Measurements from ENCODE around the gene EXOC6B. TPM values are rescaled to one million over a fixed set of nuclear protein-coding genes. Genes with fewer than 3 reads are reported as not detected.

EXOC6B gene
- total RNA-seq, 1 donor from 2014 or later: 45.6 TPM

DNA sequence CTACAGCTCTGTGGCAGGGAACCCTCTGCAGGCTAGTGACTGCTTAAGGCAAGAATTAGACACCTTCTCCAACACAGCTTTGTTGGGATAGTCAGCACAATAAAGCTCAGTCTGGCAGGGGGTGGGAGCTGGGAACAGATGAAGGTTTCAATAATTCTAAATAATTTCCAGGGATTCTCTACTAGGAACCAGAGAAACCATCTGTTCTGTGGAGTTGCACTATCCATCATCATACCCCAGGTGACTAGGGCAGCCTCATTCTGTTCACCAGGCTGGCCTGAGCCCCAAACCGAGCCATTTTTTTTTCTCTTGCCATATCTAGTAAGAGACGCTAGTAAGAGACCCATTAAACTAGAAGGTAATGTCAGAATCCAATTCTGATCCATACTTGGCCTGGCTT lies 642.4 kb downstream of the EXOC6B start:
- peaks cover 3% of the 10 kb centered on the region for H3K4me1 Mint-ChIP-seq (ENCODE audit: unreplicated experiment)
- TF ChIP-seq, protein P1, sequence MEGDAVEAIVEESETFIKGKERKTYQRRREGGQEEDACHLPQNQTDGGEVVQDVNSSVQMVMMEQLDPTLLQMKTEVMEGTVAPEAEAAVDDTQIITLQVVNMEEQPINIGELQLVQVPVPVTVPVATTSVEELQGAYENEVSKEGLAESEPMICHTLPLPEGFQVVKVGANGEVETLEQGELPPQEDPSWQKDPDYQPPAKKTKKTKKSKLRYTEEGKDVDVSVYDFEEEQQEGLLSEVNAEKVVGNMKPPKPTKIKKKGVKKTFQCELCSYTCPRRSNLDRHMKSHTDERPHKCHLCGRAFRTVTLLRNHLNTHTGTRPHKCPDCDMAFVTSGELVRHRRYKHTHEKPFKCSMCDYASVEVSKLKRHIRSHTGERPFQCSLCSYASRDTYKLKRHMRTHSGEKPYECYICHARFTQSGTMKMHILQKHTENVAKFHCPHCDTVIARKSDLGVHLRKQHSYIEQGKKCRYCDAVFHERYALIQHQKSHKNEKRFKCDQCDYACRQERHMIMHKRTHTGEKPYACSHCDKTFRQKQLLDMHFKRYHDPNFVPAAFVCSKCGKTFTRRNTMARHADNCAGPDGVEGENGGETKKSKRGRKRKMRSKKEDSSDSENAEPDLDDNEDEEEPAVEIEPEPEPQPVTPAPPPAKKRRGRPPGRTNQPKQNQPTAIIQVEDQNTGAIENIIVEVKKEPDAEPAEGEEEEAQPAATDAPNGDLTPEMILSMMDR (IDR thresholded peaks at IDR 0.05; ENCODE audit: unreplicated experiment): no peak
- peaks cover 12% of the 10 kb centered on the region for H3K36me3 Mint-ChIP-seq (ENCODE audit: low read depth, unreplicated experiment)
- H3K27ac Mint-ChIP-seq (ENCODE audit: unreplicated experiment): no peak overlapping the region
- H3K4me3 Mint-ChIP-seq (ENCODE audit: unreplicated experiment): no peak overlapping the region
- no peak for DNase-seq (ENCODE audit: low spot score)
- no peaks in the 10 kb centered on the region for H3K27me3 Mint-ChIP-seq (ENCODE audit: unreplicated experiment)
- H3K9me3 Mint-ChIP-seq (ENCODE audit: unreplicated experiment): peaks cover 4% of the 10 kb centered on the region

DNA sequence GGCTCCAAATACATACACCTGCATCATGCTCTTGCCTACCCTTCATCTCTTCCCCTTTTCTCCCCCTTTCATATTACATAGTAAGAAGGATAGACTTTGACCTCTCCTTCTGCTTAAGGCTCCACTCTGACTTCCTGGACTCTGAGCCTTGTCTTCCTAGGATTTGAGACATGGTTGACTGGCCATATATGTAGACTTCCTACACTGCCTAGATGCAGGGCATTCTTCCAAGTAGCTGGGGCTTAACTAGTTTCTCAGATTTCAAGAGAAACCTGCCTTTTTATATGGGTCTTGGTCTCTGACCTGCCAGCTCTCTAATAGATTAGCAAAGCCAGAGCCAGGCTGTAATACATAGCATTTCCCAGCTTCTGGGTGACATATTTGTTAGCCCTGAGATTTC lies 642.8 kb downstream of the EXOC6B start:
- peaks cover 9% of the 10 kb centered on the region for H3K36me3 Mint-ChIP-seq (ENCODE audit: low read depth, unreplicated experiment)
- no peak overlapping the region for H3K27ac Mint-ChIP-seq (ENCODE audit: unreplicated experiment)
- peaks cover 3% of the 10 kb centered on the region for H3K4me1 Mint-ChIP-seq (ENCODE audit: unreplicated experiment)
- DNase-seq (ENCODE audit: low spot score): no peak
- H3K9me3 Mint-ChIP-seq (ENCODE audit: unreplicated experiment): peaks cover under 1% of the 10 kb centered on the region
- no peaks in the 10 kb centered on the region for H3K27me3 Mint-ChIP-seq (ENCODE audit: unreplicated experiment)
- TF ChIP-seq, protein P1 (IDR thresholded peaks at IDR 0.05; ENCODE audit: unreplicated experiment): no peak
- H3K4me3 Mint-ChIP-seq (ENCODE audit: unreplicated experiment): no peak overlapping the region

DNA sequence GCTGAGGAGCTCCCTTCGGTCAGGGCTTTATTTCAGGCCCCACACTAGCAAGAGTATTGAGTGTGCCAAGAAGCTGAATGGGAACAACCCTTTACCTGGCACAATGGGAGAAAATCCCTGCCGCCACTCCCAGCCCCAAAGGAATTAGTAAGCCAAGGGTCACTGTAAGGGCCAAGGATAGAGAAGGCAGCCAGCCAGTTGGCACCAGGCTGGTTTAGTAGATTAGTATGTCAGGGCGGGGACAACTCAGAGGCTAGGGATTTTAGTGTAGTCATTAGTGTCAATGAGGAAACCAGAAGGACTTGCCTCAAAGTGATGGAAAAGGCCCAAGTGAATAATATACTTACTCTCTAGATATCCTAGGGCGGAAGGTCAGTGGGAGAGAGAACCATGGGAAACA lies 643.3 kb downstream of the EXOC6B start:
- no peak for DNase-seq (ENCODE audit: low spot score)
- H3K4me1 Mint-ChIP-seq (ENCODE audit: unreplicated experiment): peaks cover 3% of the 10 kb centered on the region
- no peaks in the 10 kb centered on the region for H3K27me3 Mint-ChIP-seq (ENCODE audit: unreplicated experiment)
- TF ChIP-seq, protein P1 (IDR thresholded peaks at IDR 0.05; ENCODE audit: unreplicated experiment): no peak
- peaks cover 13% of the 10 kb centered on the region for H3K36me3 Mint-ChIP-seq (ENCODE audit: low read depth, unreplicated experiment)
- H3K27ac Mint-ChIP-seq (ENCODE audit: unreplicated experiment): no peak overlapping the region
- no peak overlapping the region for H3K4me3 Mint-ChIP-seq (ENCODE audit: unreplicated experiment)
- H3K9me3 Mint-ChIP-seq (ENCODE audit: unreplicated experiment): no peaks in the 10 kb centered on the region

DNA sequence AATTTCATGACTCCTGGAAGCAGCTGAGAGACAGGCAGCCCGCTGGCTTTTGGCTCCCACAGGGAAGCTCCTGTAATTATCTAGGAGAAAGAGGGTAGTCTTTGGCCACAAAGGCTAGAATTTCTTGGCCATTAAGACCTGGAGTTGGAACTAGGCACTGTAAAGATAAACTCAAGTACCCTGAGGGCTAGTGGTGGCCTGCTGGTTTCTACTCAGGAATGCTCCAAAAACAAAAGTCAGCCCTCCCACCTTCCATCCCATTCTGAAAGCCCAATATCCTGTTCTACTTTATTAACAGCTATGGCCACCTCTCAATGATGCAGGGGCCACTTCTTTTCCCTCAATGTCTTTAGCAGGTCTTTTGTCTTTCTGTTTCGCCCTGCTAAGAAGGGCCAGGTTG lies 644.2 kb downstream of the EXOC6B start:
- TF ChIP-seq, protein P1 (IDR thresholded peaks at IDR 0.05; ENCODE audit: unreplicated experiment): no peak
- Mint-ChIP-seq H3K9me3 (ENCODE audit: unreplicated experiment) (no peaks in the 10 kb centered on the region), H3K4me3 (ENCODE audit: unreplicated experiment) (no peak overlapping the region), H3K4me1 (ENCODE audit: unreplicated experiment) (peaks cover 3% of the 10 kb centered on the region), H3K27me3 (ENCODE audit: unreplicated experiment) (no peaks in the 10 kb centered on the region), H3K36me3 (ENCODE audit: low read depth, unreplicated experiment) (peaks cover 16% of the 10 kb centered on the region), H3K27ac (ENCODE audit: unreplicated experiment) (no peak overlapping the region)
- no peak for DNase-seq (ENCODE audit: low spot score)

DNA sequence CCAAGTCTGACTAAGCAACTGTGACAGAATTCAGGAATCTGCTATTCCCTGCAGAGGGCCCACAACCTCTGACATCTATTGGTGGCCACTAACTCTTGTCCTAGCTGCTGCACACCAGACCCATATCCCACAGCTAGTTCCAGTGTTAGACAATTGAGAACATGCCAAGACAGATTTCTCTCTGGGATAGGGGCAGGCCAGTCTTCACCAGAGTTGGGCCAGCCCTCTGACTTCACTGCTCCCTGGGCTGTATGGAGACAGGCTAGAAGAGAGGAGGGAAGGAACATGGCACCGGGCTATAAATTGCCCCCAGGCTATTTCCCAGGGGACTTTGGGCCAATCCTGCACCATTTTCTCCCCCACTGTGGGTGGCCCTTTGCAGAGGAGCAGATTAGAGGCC lies 645.5 kb downstream of the EXOC6B start:
- no peak for DNase-seq (ENCODE audit: low spot score)
- H3K27ac Mint-ChIP-seq (ENCODE audit: unreplicated experiment): no peak overlapping the region
- TF ChIP-seq, protein P1 (IDR thresholded peaks at IDR 0.05; ENCODE audit: unreplicated experiment): no peak
- no peaks in the 10 kb centered on the region for H3K27me3 Mint-ChIP-seq (ENCODE audit: unreplicated experiment)
- no peaks in the 10 kb centered on the region for H3K9me3 Mint-ChIP-seq (ENCODE audit: unreplicated experiment)
- H3K4me1 Mint-ChIP-seq (ENCODE audit: unreplicated experiment): peaks cover 3% of the 10 kb centered on the region
- H3K36me3 Mint-ChIP-seq (ENCODE audit: low read depth, unreplicated experiment): peaks cover 18% of the 10 kb centered on the region
- H3K4me3 Mint-ChIP-seq (ENCODE audit: unreplicated experiment): no peak overlapping the region
